Measurements from ENCODE around the gene TOX2. TPM values are rescaled to one million over a fixed set of nuclear protein-coding genes. Genes with fewer than 3 reads are reported as not detected.

Gene TOX2
- polyA plus RNA-seq, 3 donors, result 0.39 to 0.56 (median 0.47) TPM

GRCh38 chr20:44006126-44006525 is 91.5 kb downstream of the TOX2 start:
- Histone ChIP-seq H3K27me3 (ENCODE audit: control insufficient read depth in 2 of 2, insufficient read depth in 2 of 2, low read length in 2 of 2) (peaks cover 6 to 12% of the 10 kb centered on the region in 2 donors), H3K9ac (ENCODE audit: insufficient read depth, low read length, poor library complexity, severe bottlenecking) (no peak overlapping the region), H3K4me3 (replicated peaks in 1 of 3; ENCODE audit: low read depth in 2 of 3, low read length in 3 of 3) (no peak overlapping the region), H3K27ac (ENCODE audit: low read depth in 1 of 2, low read length in 2 of 2) (no peak overlapping the region), H3K4me2 (replicated peaks; ENCODE audit: extremely low read depth, low read length, poor library complexity, severe bottlenecking) (no peak overlapping the region), H3K79me2 (ENCODE audit: insufficient read depth, low read length) (no peaks in the 10 kb centered on the region), H3K4me1 (ENCODE audit: control insufficient read depth in 1 of 2, insufficient read depth in 2 of 2, low read length in 2 of 2) (no peaks in the 10 kb centered on the region), H3K36me3 (replicated peaks in 1 of 2; ENCODE audit: control insufficient read depth in 1 of 2, insufficient read depth in 2 of 2, low read length in 2 of 2) (no peaks in the 10 kb centered on the region), H2AFZ (ENCODE audit: insufficient read depth, low read depth, low read length, poor library complexity, severe bottlenecking) (no peak overlapping the region), H3K9me3 (replicated peaks in 1 of 2; ENCODE audit: control insufficient read depth in 1 of 2, insufficient read depth in 1 of 2, low read length in 2 of 2) (no peaks in the 10 kb centered on the region), H4K20me1 (ENCODE audit: insufficient read depth, low read length) (no peaks in the 10 kb centered on the region)
- TF ChIP-seq, protein P1, sequence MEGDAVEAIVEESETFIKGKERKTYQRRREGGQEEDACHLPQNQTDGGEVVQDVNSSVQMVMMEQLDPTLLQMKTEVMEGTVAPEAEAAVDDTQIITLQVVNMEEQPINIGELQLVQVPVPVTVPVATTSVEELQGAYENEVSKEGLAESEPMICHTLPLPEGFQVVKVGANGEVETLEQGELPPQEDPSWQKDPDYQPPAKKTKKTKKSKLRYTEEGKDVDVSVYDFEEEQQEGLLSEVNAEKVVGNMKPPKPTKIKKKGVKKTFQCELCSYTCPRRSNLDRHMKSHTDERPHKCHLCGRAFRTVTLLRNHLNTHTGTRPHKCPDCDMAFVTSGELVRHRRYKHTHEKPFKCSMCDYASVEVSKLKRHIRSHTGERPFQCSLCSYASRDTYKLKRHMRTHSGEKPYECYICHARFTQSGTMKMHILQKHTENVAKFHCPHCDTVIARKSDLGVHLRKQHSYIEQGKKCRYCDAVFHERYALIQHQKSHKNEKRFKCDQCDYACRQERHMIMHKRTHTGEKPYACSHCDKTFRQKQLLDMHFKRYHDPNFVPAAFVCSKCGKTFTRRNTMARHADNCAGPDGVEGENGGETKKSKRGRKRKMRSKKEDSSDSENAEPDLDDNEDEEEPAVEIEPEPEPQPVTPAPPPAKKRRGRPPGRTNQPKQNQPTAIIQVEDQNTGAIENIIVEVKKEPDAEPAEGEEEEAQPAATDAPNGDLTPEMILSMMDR (IDR thresholded peaks at IDR 0.05), result no peak
- intact Hi-C loops (cut with micrococcal nuclease), result no loop called here
- H3K36me3 Mint-ChIP-seq, result no peaks in the 10 kb centered on the region
- no peak for DNase-seq
- H3K4me1 Mint-ChIP-seq, result peaks cover under 1% of the 10 kb centered on the region
- H3K27ac Mint-ChIP-seq, result no peak overlapping the region
- no peak overlapping the region for H3K4me3 Mint-ChIP-seq
- peaks cover 0 to 3% (median 0%) of the 10 kb centered on the region in 7 donors for H3K9me3 Mint-ChIP-seq
- no CpG with 5 or more reads among the region's 6 CpGs for WGBS (ENCODE audit: insufficient coverage)
- peaks cover 12 to 32% (median 23%) of the 10 kb centered on the region in 3 donors for H3K27me3 Mint-ChIP-seq (ENCODE audit: low read depth in 3 of 3)

- H3K4me2 ChIP-seq (replicated peaks; ENCODE audit: extremely low read depth, low read length, poor library complexity, severe bottlenecking), result no peak overlapping the region
- intact Hi-C loops (cut with micrococcal nuclease), result no loop called here
- H3K9me3 ChIP-seq (replicated peaks in 1 of 2; ENCODE audit: control insufficient read depth in 1 of 2, insufficient read depth in 1 of 2, low read length in 2 of 2), result no peaks in the 10 kb centered on the region
- Mint-ChIP-seq H3K27me3 (ENCODE audit: low read depth in 3 of 3) (peaks cover 9 to 32% (median 23%) of the 10 kb centered on the region in 3 donors), H3K4me1 (peaks cover 5% of the 10 kb centered on the region), H3K27ac (no peak overlapping the region), H3K36me3 (no peaks in the 10 kb centered on the region), H3K9me3 (peaks cover 0 to 2% (median 0%) of the 10 kb centered on the region in 7 donors), H3K4me3 (peak overlapping the region in 1 of 2 donors; percentile 18)
- no peaks in the 10 kb centered on the region for H3K36me3 ChIP-seq (replicated peaks in 1 of 2; ENCODE audit: control insufficient read depth in 1 of 2, insufficient read depth in 2 of 2, low read length in 2 of 2)
- H3K79me2 ChIP-seq (ENCODE audit: insufficient read depth, low read length), result no peaks in the 10 kb centered on the region
- H3K9ac ChIP-seq (ENCODE audit: insufficient read depth, low read length, poor library complexity, severe bottlenecking), result no peak overlapping the region
- 87% methylated on average over 8 of the region's 9 CpGs for WGBS (ENCODE audit: insufficient coverage)
- no peak overlapping the region for H3K27ac ChIP-seq (ENCODE audit: low read depth in 1 of 2, low read length in 2 of 2)
- H3K4me3 ChIP-seq (replicated peaks in 1 of 3; ENCODE audit: low read depth in 2 of 3, low read length in 3 of 3), result no peak overlapping the region
- peaks cover 6 to 12% of the 10 kb centered on the region in 2 donors for H3K27me3 ChIP-seq (ENCODE audit: control insufficient read depth in 2 of 2, insufficient read depth in 2 of 2, low read length in 2 of 2)
- H2AFZ ChIP-seq (ENCODE audit: insufficient read depth, low read depth, low read length, poor library complexity, severe bottlenecking), result no peak overlapping the region
- H3K4me1 ChIP-seq (ENCODE audit: control insufficient read depth in 1 of 2, insufficient read depth in 2 of 2, low read length in 2 of 2), result no peaks in the 10 kb centered on the region
- no peaks in the 10 kb centered on the region for H4K20me1 ChIP-seq (ENCODE audit: insufficient read depth, low read length)
- DNase-seq, result no peak
- TF ChIP-seq, protein P1 (IDR thresholded peaks at IDR 0.05), result no peak
Observed at GRCh38 chr20:44006578-44006977, 91.9 kb downstream of the TOX2 start.
